HCT116 (cell line): Measurements from ENCODE around the gene RINL. TPM values are rescaled to one million over a fixed set of nuclear protein-coding genes. Genes with fewer than 3 reads are reported as not detected.
A peak's percentile ranks its signal among the peaks of the same experiment; 100 is the strongest.

Experiments used
- ATAC-seq: fragments of 200-7000 bp; cut with Tn5 transposase; 2 replicates; pipeline ENCODE4 v1.9.1; 2020; ENCODE audit warnings: mild to moderate bottlenecking, moderate library complexity
- BruUV-seq: library from RNA; stranded (reverse); fragments of 400-500 nt; replicated peaks from 2 replicates; lab custom pipeline; 2021; lab: Mats Ljungman, UMichigan
- CTCF ChIA-PET: fragments of 300-600 bp; sonication (Branson Sonifier 250); formaldehyde crosslinking; loops from one replicate; lab custom pipeline; 2021; ENCODE audit warnings: antibody characterized with exemption; lab: Charles Lee
- POLR2A ChIA-PET: fragments of 300-600, 350-600 bp; sonication (Branson Sonifier 250); formaldehyde crosslinking; loops from one replicate; lab custom pipeline; 2021; ENCODE audit warnings: antibody characterized with exemption; lab: Charles Lee
- RAD21 ChIA-PET, 2 experiments: fragments of 300-600 bp; sonication (Branson Sonifier 250); formaldehyde crosslinking; loops; one replicate each; lab custom pipeline; 2023; ENCODE audit warnings: low total read pairs in 2 of 2; ENCODE audit not compliant: uncharacterized antibody in 2 of 2, unreplicated experiment in 2 of 2, low non-redundant PET in 1 of 2; lab: Charles Lee
- DNase-seq: peaks from one replicate; pipeline ENCODE4 v3.0.0-alpha.2; 2010; ENCODE audit warnings: low read depth, low spot score
- H2AFZ ChIP-seq: fragments of 200-600 bp; shearing (Covaris generic), sonication (generic); 2 replicates; pipeline ENCODE4 v1.6.1; 2017; ENCODE audit warnings: low read depth, mixed run types, mixed read lengths, antibody characterized with exemption, low read length; ENCODE audit not compliant: poor library complexity, severe bottlenecking
- H3K27ac ChIP-seq: 2 replicates; pipeline ENCODE4 v1.5.1; 2012; ENCODE audit warnings: low read depth, low read length
- H3K27me3 ChIP-seq: fragments of 200-600 bp; sonication (generic); 2 replicates; pipeline ENCODE4 v1.6.1; 2016; ENCODE audit warnings: mixed run types, low read length, mixed read lengths; ENCODE audit not compliant: insufficient read depth
- H3K36me3 ChIP-seq, 2 experiments: fragments of 200-500 bp in 1 of 2; fragments of 200-600 bp in 1 of 2; sonication (Bioruptor generic) in 1 of 2; sonication (generic) in 1 of 2; 2 replicates each; pipeline versions ENCODE4 v1.5.1 to v1.6.1; 2014 to 2016; ENCODE audit warnings: low read length in 2 of 2, inconsistent platforms in 1 of 2, mixed read lengths in 1 of 2, mixed run types in 1 of 2; ENCODE audit not compliant: insufficient read depth in 2 of 2, control insufficient read depth in 1 of 2
- H3K4me1 ChIP-seq, 2 experiments: fragments of 200-600 bp in 1 of 2; sonication (generic) in 1 of 2; 2 replicates each; pipeline versions ENCODE4 v1.5.1 to v1.6.1; 2012 to 2017; ENCODE audit warnings: low read length in 2 of 2, inconsistent platforms in 1 of 2, mild to moderate bottlenecking in 1 of 2, mixed read lengths in 1 of 2, mixed run types in 1 of 2, moderate library complexity in 1 of 2; ENCODE audit not compliant: insufficient read depth in 2 of 2, control insufficient read depth in 1 of 2
- H3K4me2 ChIP-seq: fragments of 200-600 bp; sonication (generic); 2 replicates; pipeline ENCODE4 v1.6.1; 2017; ENCODE audit warnings: mixed run types, low read length, mixed read lengths
- H3K4me3 ChIP-seq, 2 experiments: fragments of 200-600 bp in 1 of 2; sonication (generic) in 1 of 2; replicated peaks in 1 of 2; 2 replicates each; pipeline ENCODE4 v1.5.1; 2011 to 2016; ENCODE audit warnings: low read length in 2 of 2, control low read depth in 1 of 2, low read depth in 1 of 2, mild to moderate bottlenecking in 1 of 2, mixed read lengths in 1 of 2, mixed run types in 1 of 2
- H3K79me2 ChIP-seq: fragments of 200-600 bp; sonication (generic); 2 replicates; pipeline ENCODE4 v1.6.1; 2017; ENCODE audit warnings: mild to moderate bottlenecking, mixed run types, low read length, moderate library complexity, mixed read lengths; ENCODE audit not compliant: insufficient read depth
- H3K9ac ChIP-seq: fragments of 200-600 bp; sonication (generic); 2 replicates; pipeline ENCODE4 v1.6.1; 2016; ENCODE audit warnings: low read length, mixed read lengths
- H3K9me2 ChIP-seq: fragments of 200-600 bp; sonication (generic), shearing (Covaris generic); 2 replicates; pipeline ENCODE4 v1.6.1; 2017; ENCODE audit warnings: mixed run types, mild to moderate bottlenecking, moderate library complexity; ENCODE audit not compliant: insufficient read depth
- H3K9me3 ChIP-seq, 2 experiments: fragments of 200-500 bp in 1 of 2; fragments of 200-600 bp in 1 of 2; sonication (Bioruptor generic) in 1 of 2; sonication (generic) in 1 of 2; 2 replicates each; pipeline ENCODE4 v1.6.1; 2014 to 2017; ENCODE audit warnings: low read length in 2 of 2, mixed read lengths in 2 of 2, inconsistent platforms in 1 of 2, low read depth in 1 of 2, mild to moderate bottlenecking in 1 of 2, mixed run types in 1 of 2, moderate library complexity in 1 of 2; ENCODE audit not compliant: control insufficient read depth in 1 of 2, insufficient read depth in 1 of 2
- H4K20me1 ChIP-seq: fragments of 200-600 bp; sonication (generic), shearing (Covaris generic); 2 replicates; pipeline ENCODE4 v1.6.1; 2017; ENCODE audit warnings: mixed run types, mild to moderate bottlenecking, moderate library complexity; ENCODE audit not compliant: insufficient read depth
- CBX3 ChIP-seq: IDR thresholded peaks from 2 replicates; pipeline ENCODE4 v1.6.1; 2012; ENCODE audit warnings: low read depth
- EGR1 ChIP-seq: IDR thresholded peaks from 2 replicates; pipeline ENCODE4 v1.6.1; 2012; ENCODE audit warnings: low read depth
- EZH2 ChIP-seq: fragments of 200-600 bp; sonication (generic); IDR thresholded peaks from 2 replicates; pipeline ENCODE4 v1.6.1; 2017; ENCODE audit warnings: antibody characterized with exemption, mixed run types
- EZH2phosphoT487 ChIP-seq: fragments of 200-600 bp; IDR thresholded peaks from 2 replicates; pipeline ENCODE4 v1.6.1; 2018; ENCODE audit warnings: antibody characterized with exemption, borderline replicate concordance
- JUND ChIP-seq: IDR thresholded peaks from 2 replicates; pipeline ENCODE4 v1.6.1; 2012
- POLR2AphosphoS5 ChIP-seq: IDR thresholded peaks from 2 replicates; pipeline ENCODE4 v1.6.1; 2011; ENCODE audit warnings: mild to moderate bottlenecking, low read depth, low read length, moderate library complexity
- RAD21 ChIP-seq: IDR thresholded peaks from 2 replicates; pipeline ENCODE4 v1.6.1; 2012; ENCODE audit warnings: low read depth, mild to moderate bottlenecking
- SIN3A ChIP-seq: IDR thresholded peaks from 2 replicates; pipeline ENCODE4 v1.6.1; 2012; ENCODE audit warnings: low read depth
- SRF ChIP-seq: IDR thresholded peaks from 2 replicates; pipeline ENCODE4 v1.6.1; 2012; ENCODE audit warnings: low read depth
- YY1 ChIP-seq: IDR thresholded peaks from 2 replicates; pipeline ENCODE4 v1.6.1; 2011; ENCODE audit warnings: low read length, low read depth, moderate library complexity, mild to moderate bottlenecking; ENCODE audit not compliant: insufficient replicate concordance; ENCODE audit errors: extremely low read depth
- ZBTB33 ChIP-seq: IDR thresholded peaks from 2 replicates; pipeline ENCODE4 v1.6.1; 2011; ENCODE audit warnings: mild to moderate bottlenecking, low read length, moderate library complexity; ENCODE audit not compliant: insufficient replicate concordance; ENCODE audit errors: extremely low read depth
- intact Hi-C: fragments of 100-400 bp; cut with micrococcal nuclease; formaldehyde crosslinking; loops from 2 replicates; pipeline ENCODE4 v1.10.0; 2022
- total RNA-seq: library from RNA; stranded (reverse); gene quantifications from one replicate; pipeline ENCODE4 v1.2.1, GENCODE V29; 2021; ENCODE audit not compliant: unreplicated experiment

Gene RINL
- total RNA-seq, 1 experiment from 2014 or later = 28.6 TPM

DNA sequence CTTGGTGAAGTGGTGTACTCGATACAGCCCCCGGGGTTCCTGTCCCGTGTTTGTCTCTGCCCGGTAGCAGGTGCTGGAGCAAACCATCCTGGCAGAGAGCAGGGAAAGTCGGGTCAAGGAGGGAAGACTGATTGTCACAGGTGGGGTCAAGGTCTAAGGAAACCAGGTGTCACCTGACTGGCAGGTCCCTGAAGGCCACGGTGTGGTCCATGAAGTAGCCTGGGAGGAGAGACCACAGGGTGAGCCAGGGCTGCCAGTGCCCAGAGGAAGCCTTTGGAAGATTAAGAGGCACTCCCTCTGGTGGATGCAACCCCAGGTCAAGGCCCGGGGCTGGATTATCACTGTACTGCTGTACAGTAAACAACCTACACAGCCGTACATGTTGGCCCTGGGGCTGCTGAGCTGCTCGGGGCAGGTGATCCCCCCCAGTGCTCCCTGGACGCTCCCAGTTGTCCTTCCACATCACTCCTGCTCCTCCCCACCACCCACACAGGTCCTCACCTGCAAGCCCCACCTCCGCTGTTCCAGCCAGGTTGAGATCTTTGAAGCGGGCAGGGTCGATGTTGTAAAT lies 39.9 kb upstream of the RINL start:
- TF ChIP-seq RAD21 (peak; percentile 33; the same call in 1 of the 2 replicates), YY1 (no peak)
- Histone ChIP-seq H3K4me1 (no peaks in the 10 kb centered on the region), H3K4me2 (no peak overlapping the region), H3K4me3 (no peak overlapping the region), H3K79me2 (no peaks in the 10 kb centered on the region), H3K27ac (no peak overlapping the region), H3K9ac (no peak overlapping the region), H3K9me3 (no peaks in the 10 kb centered on the region), H3K27me3 (no peaks in the 10 kb centered on the region), H3K9me2 (no peaks in the 10 kb centered on the region), H3K36me3 (peaks cover 2 to 6% of the 10 kb centered on the region in 2 experiments; a peak in 2 of 4 replicates), H4K20me1 (no peaks in the 10 kb centered on the region), H2AFZ (no peak overlapping the region)
- POLR2A ChIA-PET = interaction anchor here (0.7 kb wide), 1 partner anchor 11 kb away, joined by 5 read pairs; no protein-coding TSS in a partner anchor
- CTCF ChIA-PET = interaction anchor here (2.3 kb wide), 1 partner anchor 12 kb away, joined by 10 read pairs; the partner anchor contains the start of genes MRPS12 and SARS2
- DNase-seq (no peak), ATAC-seq (peak; percentile 73)
- no TSS peak for BruUV-seq
- RAD21 ChIA-PET = no interaction called here
- intact Hi-C loops = no loop called here

- ATAC-seq (no peak), DNase-seq (no peak)
- no peak overlapping the region for H2AFZ ChIP-seq
- BruUV-seq = no TSS peak
- CTCF ChIA-PET = no interaction called here
- H4K20me1 ChIP-seq = no peaks in the 10 kb centered on the region
- H3K9me2 ChIP-seq = no peaks in the 10 kb centered on the region
- intact Hi-C loops = no loop called here
- H3K4me1 ChIP-seq = no peaks in the 10 kb centered on the region
- TF ChIP-seq EGR1 = no peak
- no peak for TF ChIP-seq EZH2phosphoT487
- TF ChIP-seq RAD21 = no peak
- no peak for TF ChIP-seq ZBTB33
- no peak for TF ChIP-seq SIN3A
- TF ChIP-seq CBX3 = no peak
- no peak for TF ChIP-seq EZH2
- TF ChIP-seq SRF = no peak
- TF ChIP-seq JUND = no peak
- no peak for TF ChIP-seq YY1
- no peak for TF ChIP-seq POLR2AphosphoS5
- TF ChIP-seq, all 23 proteins: peak for 0
- H3K4me3 ChIP-seq = no peak overlapping the region
- no peak overlapping the region for H3K4me2 ChIP-seq
- no peak overlapping the region for H3K9ac ChIP-seq
- ChIA-PET RAD21 (no interaction called here), POLR2A (interaction anchor here (0.7 kb wide), 1 partner anchor 11 kb away, joined by 5 read pairs; no protein-coding TSS in a partner anchor)
- no peak overlapping the region for H3K27ac ChIP-seq
- peaks cover 2 to 6% of the 10 kb centered on the region in 2 experiments; a peak in 2 of 4 replicates for H3K36me3 ChIP-seq
- no peaks in the 10 kb centered on the region for H3K27me3 ChIP-seq
- H3K9me3 ChIP-seq = no peaks in the 10 kb centered on the region
- no peaks in the 10 kb centered on the region for H3K79me2 ChIP-seq
These were observed 39.4 kb upstream of the RINL start for GRCh38 chr19:38917516-38917915.
